ENCODE results near the gene USH2A.

The USH2A gene

DNA sequence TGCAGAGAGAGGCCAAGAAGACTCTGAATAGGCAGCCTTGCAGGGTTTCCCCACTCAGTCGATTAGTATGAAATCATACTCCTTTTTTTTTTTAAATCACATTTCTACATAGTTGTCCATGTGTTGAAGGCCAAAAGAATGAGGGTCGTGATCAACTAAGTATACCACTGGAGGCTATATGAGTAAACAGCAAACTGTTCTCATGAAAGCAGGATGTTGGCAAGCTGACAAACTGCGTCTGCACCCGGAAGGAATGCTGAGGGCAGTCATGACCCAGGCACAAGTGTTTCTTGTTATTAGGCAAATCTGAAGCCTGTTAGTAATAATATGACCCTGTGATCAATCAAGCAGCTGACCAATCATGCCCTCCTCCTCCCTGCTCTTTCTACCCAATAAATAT is 213.2 kb downstream of the USH2A start:
- no peak for DNase-seq (ENCODE audit: low read depth)
- no peak overlapping the region for H3K4me3 ChIP-seq (ENCODE audit: control insufficient read depth, low read depth, low read length)
- TF ChIP-seq, protein P1, sequence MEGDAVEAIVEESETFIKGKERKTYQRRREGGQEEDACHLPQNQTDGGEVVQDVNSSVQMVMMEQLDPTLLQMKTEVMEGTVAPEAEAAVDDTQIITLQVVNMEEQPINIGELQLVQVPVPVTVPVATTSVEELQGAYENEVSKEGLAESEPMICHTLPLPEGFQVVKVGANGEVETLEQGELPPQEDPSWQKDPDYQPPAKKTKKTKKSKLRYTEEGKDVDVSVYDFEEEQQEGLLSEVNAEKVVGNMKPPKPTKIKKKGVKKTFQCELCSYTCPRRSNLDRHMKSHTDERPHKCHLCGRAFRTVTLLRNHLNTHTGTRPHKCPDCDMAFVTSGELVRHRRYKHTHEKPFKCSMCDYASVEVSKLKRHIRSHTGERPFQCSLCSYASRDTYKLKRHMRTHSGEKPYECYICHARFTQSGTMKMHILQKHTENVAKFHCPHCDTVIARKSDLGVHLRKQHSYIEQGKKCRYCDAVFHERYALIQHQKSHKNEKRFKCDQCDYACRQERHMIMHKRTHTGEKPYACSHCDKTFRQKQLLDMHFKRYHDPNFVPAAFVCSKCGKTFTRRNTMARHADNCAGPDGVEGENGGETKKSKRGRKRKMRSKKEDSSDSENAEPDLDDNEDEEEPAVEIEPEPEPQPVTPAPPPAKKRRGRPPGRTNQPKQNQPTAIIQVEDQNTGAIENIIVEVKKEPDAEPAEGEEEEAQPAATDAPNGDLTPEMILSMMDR (IDR thresholded peaks at IDR 0.05; ENCODE audit: control insufficient read depth, insufficient read depth, low read depth, low read length, missing control alignments) = no peak

DNA sequence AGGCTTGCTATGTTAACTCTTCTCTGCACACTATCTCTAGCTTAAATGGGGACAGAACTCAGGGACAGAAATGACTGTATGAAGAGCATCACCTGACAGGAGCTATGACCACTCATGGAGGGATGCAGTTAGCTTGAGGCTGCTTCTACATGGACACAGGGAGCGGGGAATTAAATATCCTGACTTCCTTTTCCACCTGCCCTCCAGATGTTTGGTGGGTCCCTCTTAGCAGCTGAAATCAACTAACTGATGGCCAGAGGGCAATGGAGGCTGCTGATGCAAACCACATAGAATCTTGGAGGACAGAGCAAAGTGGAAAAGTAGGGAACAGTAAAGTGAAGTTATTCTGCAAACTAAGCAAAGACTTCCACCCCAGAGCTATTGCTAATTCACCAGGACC is 214.1 kb downstream of the USH2A start:
- TF ChIP-seq, protein P1 (IDR thresholded peaks at IDR 0.05; ENCODE audit: control insufficient read depth, insufficient read depth, low read depth, low read length, missing control alignments) = no peak
- H3K4me3 ChIP-seq (ENCODE audit: control insufficient read depth, low read depth, low read length) = no peak overlapping the region
- DNase-seq (ENCODE audit: low read depth) = no peak

DNA sequence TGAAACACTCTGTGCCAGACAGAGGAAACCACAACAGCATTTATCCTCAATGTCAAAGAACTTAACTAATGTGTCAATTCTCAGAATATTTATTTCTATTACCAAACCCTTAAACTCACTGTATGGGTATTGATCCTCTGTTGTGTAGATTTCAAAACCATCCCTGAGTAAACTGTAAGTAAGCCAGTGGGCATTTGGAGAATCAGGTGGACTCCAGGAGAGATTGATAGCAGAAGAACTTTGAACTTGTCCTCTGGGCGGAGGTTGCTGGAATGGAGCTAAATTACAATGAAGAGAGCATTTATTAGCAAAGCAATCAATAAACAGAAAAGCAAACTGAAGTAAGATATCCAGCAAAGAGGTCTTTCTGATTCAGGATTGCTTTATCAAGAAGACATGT is 216.1 kb downstream of the USH2A start:
- TF ChIP-seq, protein P1 (IDR thresholded peaks at IDR 0.05; ENCODE audit: control insufficient read depth, insufficient read depth, low read depth, low read length, missing control alignments) = no peak
- DNase-seq (ENCODE audit: low read depth) = no peak
- no peak overlapping the region for H3K4me3 ChIP-seq (ENCODE audit: control insufficient read depth, low read depth, low read length)

DNA sequence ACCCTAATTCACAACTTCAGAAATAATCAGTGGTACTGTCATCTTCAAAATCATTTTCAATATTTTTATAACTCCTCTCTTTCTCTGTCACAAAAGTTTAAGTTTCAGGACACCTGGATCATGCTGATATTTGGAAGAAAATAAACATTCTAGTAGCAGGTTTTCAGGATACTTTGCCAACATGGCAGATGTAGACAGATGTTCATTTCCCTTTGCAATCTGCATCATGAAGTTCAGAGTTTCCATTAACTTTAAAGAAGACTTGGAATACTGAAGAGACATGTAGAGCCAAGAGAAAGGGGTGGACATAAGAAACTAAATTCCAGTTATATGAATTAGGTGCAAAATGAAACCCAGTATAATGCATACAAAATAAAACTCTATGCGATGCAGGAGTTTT is 218.1 kb downstream of the USH2A start:
- H3K4me3 ChIP-seq (ENCODE audit: control insufficient read depth, low read depth, low read length) = no peak overlapping the region
- TF ChIP-seq, protein P1 (IDR thresholded peaks at IDR 0.05; ENCODE audit: control insufficient read depth, insufficient read depth, low read depth, low read length, missing control alignments) = no peak
- DNase-seq (ENCODE audit: low read depth) = no peak

DNA sequence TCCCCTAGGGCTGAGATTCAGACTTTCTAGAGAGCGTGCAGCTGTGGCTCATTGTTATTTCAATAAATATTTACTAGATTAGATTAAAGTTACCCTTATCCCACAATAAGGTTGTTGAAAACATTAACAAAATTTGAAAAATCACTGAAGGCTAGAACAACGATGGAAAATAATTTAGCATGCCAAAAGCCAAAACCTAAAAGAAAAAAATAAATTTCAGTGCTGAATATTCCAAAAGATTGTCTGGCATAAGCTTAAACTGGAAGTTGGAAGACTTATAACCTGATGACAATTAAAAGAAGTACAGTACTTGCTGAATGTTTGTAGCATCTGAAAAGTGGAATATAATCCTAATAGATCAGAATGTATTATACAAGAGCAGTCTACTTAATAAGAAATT is 221.3 kb downstream of the USH2A start:
- TF ChIP-seq, protein P1 (IDR thresholded peaks at IDR 0.05; ENCODE audit: control insufficient read depth, insufficient read depth, low read depth, low read length, missing control alignments) = no peak
- DNase-seq (ENCODE audit: low read depth) = no peak
- no peak overlapping the region for H3K4me3 ChIP-seq (ENCODE audit: control insufficient read depth, low read depth, low read length)

DNA sequence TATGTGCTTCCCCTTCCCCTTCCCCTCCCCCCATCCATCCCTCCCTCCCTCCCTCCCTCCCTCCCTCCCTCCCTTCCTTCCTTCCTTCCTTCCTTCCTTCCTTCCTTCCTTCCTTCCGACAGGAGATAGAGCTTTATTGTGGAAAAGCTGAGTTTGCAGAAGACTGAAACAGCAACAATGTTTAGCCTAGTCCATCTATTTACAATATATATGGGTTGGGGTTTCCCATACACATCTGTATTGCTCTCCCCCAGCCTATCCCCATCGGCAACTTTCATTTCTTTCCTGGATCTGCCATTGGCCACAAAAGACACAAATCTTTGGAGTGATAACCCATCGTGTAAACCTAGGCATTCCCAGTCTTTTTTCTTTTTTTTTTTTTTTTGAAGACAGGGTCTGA is 222.3 kb downstream of the USH2A start:
- DNase-seq (ENCODE audit: low read depth) = no peak
- H3K4me3 ChIP-seq (ENCODE audit: control insufficient read depth, low read depth, low read length) = no peak overlapping the region
- TF ChIP-seq, protein P1 (IDR thresholded peaks at IDR 0.05; ENCODE audit: control insufficient read depth, insufficient read depth, low read depth, low read length, missing control alignments) = no peak

DNA sequence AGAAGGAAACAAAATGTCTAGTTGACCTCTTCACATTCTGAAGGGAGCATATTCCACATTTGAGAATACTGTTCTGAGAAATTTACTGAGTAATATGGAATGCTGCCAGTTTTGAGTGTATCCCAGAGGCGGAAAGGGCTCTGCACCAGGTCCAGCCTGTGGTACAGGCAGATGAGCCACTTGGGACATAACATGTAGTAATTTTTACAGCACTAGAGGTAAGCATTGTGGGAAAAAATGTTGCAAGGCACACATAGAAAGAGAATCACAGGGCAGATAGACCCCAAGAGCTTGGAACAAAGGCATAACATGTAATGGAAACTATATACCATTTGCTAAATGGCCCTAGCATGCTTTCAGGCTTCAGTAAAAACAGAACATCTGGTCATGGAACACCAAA is 228.5 kb downstream of the USH2A start:
- no peak for DNase-seq (ENCODE audit: low read depth)
- H3K4me3 ChIP-seq (ENCODE audit: control insufficient read depth, low read depth, low read length) = no peak overlapping the region
- TF ChIP-seq, protein P1 (IDR thresholded peaks at IDR 0.05; ENCODE audit: control insufficient read depth, insufficient read depth, low read depth, low read length, missing control alignments) = no peak

Measured in AG09309 (cell line).